ENCODE data around the gene ANTXR2. TPM values are rescaled to one million over a fixed set of nuclear protein-coding genes. Genes with fewer than 3 reads are reported as not detected.

ANTXR2 gene
- total RNA-seq, 6 experiments from 2014 or later: 24.5 to 86.0 (median 33.7) TPM

DNA sequence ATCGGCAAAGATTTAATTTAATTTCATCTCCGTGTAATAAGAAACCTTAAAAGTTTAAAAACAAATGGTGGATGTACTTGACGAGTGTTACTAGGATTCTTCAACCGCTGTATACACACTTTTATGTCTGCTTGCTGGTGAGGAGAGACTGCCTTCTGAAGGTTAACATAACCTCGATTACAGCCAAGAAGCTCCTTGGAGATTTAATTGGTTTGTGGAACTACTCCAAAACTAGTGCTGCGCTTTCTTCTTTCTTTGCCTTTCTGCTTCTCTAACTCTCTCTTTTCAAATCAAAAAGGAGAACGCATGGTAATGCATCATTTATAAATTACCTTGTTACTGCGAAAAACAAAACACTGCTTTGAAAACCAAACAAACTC, 109.0 kb downstream of the ANTXR2 start:
- no peaks in the 10 kb centered on the region for H3K4me1 ChIP-seq
- H3K36me3 ChIP-seq: peaks cover 0 to 10% (median 4%) of the 10 kb centered on the region in 4 donors
- no peaks in the 10 kb centered on the region for H3K27me3 ChIP-seq
- no peak overlapping the region for H3K4me3 ChIP-seq
- WGBS (ENCODE audit: insufficient coverage, low coverage, low lambda C conversion rate, missing lambda C conversion rate): 87% methylated on average over 8 of the region's 8 CpGs
- no peak for ATAC-seq
- H3K9me3 ChIP-seq: no peaks in the 10 kb centered on the region
- intact Hi-C loops (cut with DNase I): no loop called here
- no peak overlapping the region for H3K27ac ChIP-seq
- no peak for TF ChIP-seq POLR2A (IDR thresholded peaks at IDR 0.05)
- TF ChIP-seq, protein P1, sequence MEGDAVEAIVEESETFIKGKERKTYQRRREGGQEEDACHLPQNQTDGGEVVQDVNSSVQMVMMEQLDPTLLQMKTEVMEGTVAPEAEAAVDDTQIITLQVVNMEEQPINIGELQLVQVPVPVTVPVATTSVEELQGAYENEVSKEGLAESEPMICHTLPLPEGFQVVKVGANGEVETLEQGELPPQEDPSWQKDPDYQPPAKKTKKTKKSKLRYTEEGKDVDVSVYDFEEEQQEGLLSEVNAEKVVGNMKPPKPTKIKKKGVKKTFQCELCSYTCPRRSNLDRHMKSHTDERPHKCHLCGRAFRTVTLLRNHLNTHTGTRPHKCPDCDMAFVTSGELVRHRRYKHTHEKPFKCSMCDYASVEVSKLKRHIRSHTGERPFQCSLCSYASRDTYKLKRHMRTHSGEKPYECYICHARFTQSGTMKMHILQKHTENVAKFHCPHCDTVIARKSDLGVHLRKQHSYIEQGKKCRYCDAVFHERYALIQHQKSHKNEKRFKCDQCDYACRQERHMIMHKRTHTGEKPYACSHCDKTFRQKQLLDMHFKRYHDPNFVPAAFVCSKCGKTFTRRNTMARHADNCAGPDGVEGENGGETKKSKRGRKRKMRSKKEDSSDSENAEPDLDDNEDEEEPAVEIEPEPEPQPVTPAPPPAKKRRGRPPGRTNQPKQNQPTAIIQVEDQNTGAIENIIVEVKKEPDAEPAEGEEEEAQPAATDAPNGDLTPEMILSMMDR (IDR thresholded peaks at IDR 0.05): no peak
- DNase-seq: no peak

DNA sequence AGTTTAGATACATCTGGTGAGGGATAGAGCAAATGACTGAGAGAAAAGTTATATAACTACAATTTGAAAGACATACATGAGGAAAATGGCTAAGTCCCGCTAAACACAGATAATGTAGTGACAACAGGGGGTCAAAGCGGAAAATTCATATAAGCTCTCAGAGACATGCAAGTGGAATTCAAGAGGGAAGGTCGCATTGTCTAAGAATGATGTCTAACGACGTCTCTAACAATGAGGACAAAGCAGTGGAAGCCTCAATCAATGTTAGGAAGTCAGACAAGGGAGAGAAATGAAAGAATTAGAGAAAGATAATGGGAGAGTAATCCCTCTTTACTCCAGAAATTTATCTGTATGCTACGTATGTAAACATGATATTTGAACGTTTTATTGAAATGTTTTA, 113.4 kb downstream of the ANTXR2 start:
- Histone ChIP-seq H3K27ac (no peak overlapping the region), H3K9me3 (no peaks in the 10 kb centered on the region), H3K36me3 (peaks cover 0 to 8% (median 3%) of the 10 kb centered on the region in 4 donors), H3K27me3 (no peaks in the 10 kb centered on the region), H3K4me3 (no peak overlapping the region), H3K4me1 (no peaks in the 10 kb centered on the region)
- no peak for DNase-seq
- TF ChIP-seq, protein P1 (IDR thresholded peaks at IDR 0.05): no peak
- TF ChIP-seq POLR2A (IDR thresholded peaks at IDR 0.05): no peak
- 90% methylated on average over 7 of the region's 7 CpGs for WGBS (ENCODE audit: insufficient coverage, low coverage, low lambda C conversion rate, missing lambda C conversion rate)
- intact Hi-C loops (cut with DNase I): no loop called here
- no peak for ATAC-seq

DNA sequence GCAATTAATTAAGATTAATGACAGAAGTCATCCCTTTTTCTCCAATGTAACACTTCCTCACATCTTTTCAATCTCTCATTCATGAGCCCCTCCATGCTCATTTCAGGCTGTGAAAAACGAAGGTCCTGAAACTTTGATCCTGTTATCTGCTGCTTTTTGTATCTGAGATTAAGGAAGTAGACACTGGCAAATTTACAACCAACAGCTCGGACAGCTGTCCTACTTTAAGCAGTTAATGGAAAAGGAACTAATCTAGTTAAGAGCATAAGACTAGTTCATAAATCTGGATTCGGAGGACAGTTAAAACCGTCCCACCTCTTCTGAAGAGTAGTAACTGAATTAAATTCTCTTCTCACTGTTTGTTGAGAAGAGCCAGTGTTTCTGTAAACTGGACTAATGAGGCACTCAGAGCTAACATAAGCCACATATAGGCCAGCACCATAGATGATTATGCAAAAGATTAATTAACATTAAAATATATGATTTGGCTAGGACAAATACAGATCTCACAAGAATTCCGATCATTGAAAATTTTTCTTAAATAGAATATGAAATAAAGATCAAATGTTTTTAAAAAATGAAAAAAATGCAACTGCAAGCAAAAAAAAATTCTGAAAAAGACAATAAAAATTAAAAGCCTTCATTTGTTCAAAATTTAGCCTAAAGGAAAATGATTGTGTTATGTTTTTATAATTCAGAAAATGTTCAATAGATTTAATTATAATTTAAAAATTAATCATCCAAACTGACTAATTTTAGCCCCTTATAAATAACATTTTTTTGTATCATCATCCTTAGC, 114.4 kb downstream of the ANTXR2 start:
- DNase-seq (no peak), ATAC-seq (no peak)
- Histone ChIP-seq H3K4me3 (no peak overlapping the region), H3K27ac (no peak overlapping the region), H3K27me3 (no peaks in the 10 kb centered on the region), H3K36me3 (no peaks in the 10 kb centered on the region), H3K9me3 (no peaks in the 10 kb centered on the region), H3K4me1 (no peaks in the 10 kb centered on the region)
- TF ChIP-seq, protein P1 (IDR thresholded peaks at IDR 0.05): no peak
- no peak for TF ChIP-seq POLR2A (IDR thresholded peaks at IDR 0.05)
- 73% methylated on average over 5 of the region's 5 CpGs for WGBS (ENCODE audit: insufficient coverage, low coverage, low lambda C conversion rate, missing lambda C conversion rate)
- intact Hi-C loops (cut with DNase I): no loop called here

DNA sequence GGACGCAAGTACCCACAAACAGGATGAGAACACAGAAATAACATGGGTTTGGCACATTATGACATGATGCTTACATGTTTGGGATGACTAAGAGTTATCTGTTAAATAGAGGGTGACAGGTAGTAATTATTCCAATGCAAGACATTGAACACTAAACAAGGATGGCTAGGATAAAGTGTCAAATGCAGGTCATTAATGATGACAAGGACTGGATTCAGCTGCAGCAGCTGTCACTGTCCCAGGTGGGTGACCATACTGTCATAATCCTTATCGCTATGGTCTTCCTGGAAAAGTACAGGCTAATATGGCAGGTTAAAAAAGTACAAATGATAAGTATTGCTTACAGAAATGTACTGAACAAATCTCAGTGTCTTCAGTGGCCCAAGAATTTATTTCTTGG, 123.9 kb downstream of the ANTXR2 start:
- intact Hi-C loops (cut with DNase I): no loop called here
- Histone ChIP-seq H3K27me3 (no peaks in the 10 kb centered on the region), H3K27ac (no peak overlapping the region), H3K9me3 (no peaks in the 10 kb centered on the region), H3K4me3 (no peak overlapping the region), H3K4me1 (no peaks in the 10 kb centered on the region), H3K36me3 (no peaks in the 10 kb centered on the region)
- ATAC-seq (no peak), DNase-seq (no peak)
- no peak for TF ChIP-seq POLR2A (IDR thresholded peaks at IDR 0.05)
- TF ChIP-seq, protein P1 (IDR thresholded peaks at IDR 0.05): no peak
- WGBS (ENCODE audit: insufficient coverage, low coverage, low lambda C conversion rate, missing lambda C conversion rate): 100% methylated on average over 2 of the region's 2 CpGs

Data from right lobe of liver (tissue), 6 donors.